Activated CD8-positive, alpha-beta memory T cell treated with anti-CD3 and anti-CD28 coated beads for 1 hour (primary cell): ENCODE measurements around the gene COL4A2.
"Not testable (repeated sequence)": the region's sequence is repeated elsewhere in the genome, so short reads cannot be mapped to it uniquely, and the experiment has no call there.

Source experiments
- DNase-seq, 2 donors: peaks; one replicate each; pipeline ENCODE4 v3.0.0-alpha.2; 2020; ENCODE audit warnings: low read depth in 1 of 2; ENCODE audit errors: extremely low read depth in 1 of 2

The COL4A2 gene

DNA sequence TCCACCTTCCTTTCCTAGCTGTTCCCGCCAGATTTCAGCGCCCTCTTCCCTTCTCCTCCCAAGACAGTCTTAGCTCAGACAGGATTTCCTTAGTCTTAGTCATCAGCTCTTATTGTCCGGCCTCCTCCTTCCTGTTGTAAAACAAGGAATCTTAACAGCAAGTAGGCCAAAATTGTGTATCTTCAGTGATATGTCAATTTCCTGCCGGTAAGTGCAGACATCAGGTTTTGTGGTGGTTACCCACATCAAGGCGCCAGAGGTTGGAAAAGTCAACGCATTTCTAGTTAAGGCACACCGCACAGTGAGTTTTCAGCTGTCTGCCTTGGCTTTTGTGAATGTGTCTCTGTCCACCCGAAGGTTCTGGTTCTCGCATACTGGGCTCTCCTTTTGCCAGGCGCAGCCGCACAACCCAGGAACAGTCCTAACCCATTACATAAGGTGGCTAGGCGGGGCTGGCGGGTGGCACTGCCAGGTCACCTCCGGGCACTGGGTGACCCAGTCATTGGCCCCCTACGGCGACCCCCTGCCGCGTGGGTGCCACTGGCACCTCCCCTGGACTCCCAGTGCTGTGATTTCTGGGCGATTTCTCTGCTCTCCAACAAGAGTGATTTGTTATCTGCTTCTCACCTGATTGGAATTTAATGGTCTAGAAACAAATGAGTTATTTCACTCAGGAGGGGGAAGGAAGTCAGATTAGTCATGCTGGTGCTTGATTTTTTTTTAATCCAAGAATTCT is 12.9 kb downstream of the COL4A2 start:
- no peak for DNase-seq

DNA sequence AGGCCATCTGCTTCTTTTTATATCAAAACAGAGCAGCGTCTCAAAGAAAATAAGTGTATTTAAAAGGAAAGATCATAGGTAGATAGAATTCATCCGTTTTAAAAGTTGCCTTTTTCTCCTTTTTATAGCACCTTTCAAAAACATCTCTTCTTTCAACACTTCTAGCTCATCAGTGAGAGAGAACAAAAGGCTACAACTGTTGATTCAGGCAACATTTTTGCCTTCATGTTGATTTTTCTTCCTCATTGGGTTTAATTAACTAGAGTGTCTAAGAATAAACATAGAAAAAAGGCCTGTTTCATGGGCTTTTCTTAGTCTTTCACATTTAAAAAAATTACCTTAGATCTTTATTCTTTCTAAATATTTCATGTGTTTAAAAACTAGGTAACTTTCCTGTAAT is 13.6 kb downstream of the COL4A2 start:
- DNase-seq: no peak

- DNase-seq: not testable (repeated sequence)
Measured at GRCh38 chr13:110321573-110321972, 14.5 kb downstream of the COL4A2 start.

GRCh38 chr13:110322126-110322827 is 15.2 kb downstream of the COL4A2 start:
- no peak for DNase-seq

DNA sequence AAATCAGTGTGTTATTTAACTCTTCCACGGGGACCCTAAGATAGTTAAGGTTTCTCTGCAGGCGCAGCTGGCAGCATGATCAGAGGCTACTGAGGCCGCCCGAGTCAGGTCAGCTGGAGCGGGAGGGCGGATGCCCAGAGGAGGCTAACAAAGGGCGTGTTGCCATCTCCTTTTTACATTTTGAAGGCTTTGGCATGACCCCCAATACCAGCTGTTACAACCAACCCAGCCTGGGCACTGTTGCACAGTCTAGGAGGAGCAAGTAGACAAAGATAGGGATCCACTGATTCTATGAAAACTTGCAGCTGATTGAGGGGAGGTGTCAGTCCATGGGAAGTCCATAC is 15.7 kb downstream of the COL4A2 start:
- DNase-seq: no peak

DNA sequence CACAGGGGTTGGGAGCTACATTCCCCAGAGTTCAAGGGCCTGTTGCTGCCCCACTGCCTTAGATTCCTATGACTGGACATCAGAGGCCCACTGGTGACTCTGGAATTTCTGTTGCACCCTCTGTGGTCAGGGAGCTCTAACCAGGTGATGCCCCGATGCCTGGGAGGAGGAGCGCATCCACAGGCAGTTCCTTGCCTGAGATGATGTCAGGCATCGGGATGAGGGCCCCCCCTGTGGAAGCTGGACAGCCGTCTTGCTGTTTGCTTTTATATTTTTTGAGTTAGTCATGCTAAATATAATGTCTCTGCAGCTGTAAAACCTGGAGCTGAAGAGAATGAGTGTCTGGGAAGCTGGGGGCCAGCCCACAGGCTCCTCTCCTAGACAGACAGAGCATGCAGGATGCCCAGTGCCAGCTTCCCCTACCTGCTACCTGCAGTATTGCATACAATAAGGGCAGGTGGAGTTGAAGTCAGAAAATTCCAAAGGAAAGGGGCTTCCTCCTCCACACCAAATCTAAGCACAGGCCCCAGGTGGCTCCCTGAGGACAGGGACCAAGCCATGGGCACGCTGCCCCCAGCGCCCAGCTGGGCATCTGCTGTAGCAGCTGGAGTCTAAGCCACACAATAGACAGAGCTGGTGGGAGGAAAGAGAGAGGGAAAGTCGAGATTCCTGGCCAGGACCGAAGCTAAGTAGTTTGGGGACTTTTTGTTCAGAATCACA is 16.2 kb downstream of the COL4A2 start:
- DNase-seq: no peak

DNA sequence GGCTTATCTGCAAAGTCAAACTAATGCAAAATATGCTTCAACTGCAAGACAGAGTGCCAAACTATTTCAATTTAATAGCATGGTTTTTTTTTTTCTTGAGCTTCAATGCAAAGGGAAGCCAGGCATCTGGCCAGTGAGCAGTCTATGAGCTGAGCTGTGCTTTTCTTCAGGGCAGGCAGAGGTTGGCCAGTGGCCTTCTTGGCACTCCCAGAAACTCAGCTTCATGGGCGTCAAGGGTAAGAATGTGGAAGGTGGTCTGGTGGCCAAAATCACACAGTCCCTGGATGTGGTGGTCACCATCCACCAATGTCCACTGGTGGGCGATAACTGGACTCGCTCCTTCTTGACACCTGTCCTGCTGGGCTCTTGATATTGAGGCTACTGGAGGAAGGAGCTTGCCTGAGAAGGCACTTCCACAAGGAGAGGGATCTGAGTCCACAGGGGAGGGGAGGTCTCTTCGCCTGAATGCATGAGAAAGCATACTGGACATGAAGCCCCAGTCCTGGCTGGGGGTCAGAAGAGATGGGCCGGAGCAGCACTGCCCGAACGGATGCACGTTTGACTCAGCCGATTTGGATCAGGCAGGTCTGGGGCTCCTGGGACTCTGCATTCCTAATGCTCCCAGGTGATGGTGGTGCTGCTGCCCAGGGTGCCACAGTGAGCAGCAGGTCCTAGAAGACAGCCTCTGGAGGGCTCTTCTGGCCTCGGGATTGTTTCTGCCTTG is 17.1 kb downstream of the COL4A2 start:
- no peak for DNase-seq

DNA sequence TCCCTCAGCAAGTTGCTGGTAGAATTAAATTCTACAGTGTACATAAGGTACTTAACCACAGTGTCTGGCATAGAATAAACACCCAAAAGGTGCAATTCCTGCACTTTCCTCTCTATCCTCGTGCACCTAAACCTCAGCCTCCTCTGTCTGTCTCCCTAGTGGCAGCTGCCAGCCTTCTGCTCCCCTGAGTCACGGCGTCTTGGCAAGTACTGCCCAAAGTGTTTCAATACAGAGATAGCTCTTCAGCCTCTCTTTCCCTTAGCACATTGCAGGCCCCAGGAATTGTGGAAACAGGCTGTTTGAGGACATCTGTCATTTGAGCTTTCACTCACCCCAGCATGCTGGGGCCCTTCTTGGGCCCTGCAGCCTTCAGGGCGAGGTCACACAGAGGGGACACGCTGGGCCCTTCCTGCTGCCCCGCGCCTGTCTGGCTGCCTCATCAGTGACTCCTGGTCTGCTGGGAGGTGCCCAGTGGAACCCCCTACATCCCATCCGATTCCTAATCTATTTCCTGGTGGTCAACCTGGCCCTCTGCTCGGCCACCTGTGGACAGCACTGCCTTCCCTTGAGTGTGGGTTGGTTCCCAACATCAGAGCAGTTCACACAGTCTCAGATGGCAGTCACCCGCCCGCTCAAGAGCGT is 19.3 kb downstream of the COL4A2 start:
- DNase-seq: no peak

DNA sequence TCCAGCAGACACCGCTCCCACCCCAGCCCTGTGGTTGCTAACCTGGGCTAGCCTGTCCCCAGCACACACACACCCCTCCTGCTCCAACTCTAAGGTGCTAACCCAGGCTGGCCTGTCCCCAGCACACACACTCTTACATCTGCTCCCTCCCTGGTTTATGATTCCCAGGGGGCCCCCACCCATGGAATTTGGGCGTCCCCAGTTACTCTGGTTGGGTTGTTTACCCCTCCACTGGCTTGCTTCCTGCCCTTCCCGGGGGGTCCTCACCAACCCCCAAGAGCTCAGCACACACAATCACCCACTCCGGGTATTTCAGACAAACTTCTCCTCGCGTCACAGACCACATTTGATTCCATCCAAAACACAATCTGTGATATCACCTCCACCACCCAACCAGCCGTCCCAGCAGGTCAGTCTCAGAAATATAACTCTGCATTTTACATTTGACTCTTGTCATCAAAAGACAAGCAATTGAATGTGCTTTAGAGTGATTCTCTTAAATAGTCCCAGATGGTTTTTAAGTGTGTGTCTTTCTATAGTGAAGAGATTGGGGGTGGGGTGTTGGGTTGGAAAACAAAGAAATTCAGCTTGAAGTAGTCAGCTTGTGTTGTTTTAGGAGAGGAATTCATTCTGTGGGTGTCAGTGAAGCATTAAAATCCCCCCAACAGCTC is 20.1 kb downstream of the COL4A2 start:
- no peak for DNase-seq

DNA sequence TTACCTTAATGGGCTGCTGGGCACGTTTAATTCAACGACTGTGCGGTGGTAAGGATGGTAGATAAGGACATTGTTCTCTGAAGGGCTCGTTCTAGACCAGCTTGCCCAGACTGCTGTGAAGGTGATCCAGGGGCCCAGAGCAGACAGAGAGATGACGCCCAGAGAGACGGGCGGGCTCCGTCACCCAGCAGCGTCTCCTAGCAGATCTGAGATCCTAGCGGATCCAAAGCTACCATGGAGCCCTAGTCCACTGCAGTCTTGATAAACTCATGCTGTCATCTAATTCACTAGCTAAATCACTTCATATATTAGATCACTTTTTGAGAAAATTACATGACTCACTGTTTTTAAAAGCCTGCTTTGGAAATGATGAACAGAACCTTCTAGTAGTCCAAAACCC is 21.5 kb downstream of the COL4A2 start:
- DNase-seq: no peak

DNA sequence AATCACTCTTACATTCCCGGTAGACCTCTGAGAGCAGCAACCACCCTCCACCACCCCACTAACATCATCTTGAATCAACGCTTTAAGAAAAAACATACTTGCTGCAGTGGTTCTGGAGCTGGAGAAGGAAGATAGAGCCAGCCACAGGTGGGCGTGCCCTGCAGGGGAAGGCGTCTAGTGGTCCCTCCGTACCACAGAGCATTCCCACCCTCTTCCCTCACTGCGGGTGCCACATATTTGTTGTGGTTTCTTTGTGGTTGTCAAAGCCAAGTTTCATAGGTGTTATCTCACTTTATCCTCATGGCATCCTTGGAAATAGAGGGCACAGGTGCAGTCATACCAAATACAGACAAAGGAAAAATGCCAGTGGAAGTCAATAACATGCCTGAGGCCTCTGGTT is 22.2 kb downstream of the COL4A2 start:
- no peak for DNase-seq

- no peak for DNase-seq
Measured at GRCh38 chr13:110329798-110330461, 22.8 kb downstream of the COL4A2 start.

GRCh38 chr13:110330491-110331011 is 23.5 kb downstream of the COL4A2 start:
- DNase-seq: no peak

DNA sequence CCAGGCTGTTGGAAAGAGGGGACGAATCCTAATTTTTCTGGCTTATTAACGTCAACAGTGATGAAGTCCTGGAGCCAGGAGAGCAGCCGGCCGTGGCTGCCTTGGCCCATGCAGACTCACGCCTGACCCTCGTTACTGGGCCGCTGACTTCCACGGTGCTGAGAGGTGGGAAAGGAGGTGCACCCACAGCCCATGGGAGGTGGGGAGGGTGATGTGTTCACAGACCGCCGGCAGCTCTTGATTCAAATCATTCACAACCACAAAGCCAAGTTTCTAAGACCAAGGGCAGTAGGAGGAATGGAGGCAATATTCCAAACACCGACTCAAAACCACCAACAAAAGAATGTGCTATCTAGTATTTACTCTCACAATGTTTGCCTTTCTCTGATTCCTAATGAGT is 24.3 kb downstream of the COL4A2 start:
- no peak for DNase-seq

DNA sequence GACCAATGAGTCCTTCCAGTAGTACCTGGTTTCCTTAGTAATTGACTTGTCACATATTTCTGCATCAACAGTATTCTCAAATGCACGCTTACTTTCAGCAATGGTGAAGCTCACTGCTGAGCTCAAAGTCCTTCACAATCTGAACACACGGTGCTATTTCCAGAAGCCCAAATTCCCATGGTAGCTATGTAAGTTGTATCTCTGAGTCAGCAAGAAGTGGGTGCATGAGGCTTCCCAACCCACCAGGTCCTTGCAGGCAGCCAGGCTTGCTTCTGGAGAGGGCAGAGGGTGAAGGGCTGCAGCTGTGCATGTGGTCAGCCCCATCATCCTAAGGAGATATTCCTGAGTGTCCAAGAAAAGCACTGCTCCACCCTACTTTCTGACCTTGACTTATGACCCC is 25.7 kb downstream of the COL4A2 start:
- DNase-seq: no peak

DNA sequence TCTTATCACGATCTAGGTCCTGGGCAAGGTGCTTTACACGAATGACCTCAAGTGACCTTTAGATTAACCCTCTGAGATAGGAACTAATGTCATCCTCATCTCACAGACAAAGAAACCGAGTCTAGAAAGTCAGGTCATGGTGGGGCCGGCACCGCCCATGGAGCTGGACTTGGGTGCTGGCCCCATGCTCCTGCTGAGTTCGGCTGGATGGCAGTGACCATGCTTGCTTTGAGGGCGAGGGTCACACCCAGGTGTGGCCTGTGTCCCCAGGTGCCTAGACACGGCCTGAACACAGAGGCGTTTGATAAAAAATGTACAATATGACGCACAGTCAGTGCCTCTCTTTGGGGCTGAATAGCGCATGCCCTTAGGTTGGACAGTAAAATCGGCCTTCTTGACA is 26.8 kb downstream of the COL4A2 start:
- no peak for DNase-seq

- no peak for DNase-seq
Measured at GRCh38 chr13:110334256-110334655, 27.2 kb downstream of the COL4A2 start.

DNA sequence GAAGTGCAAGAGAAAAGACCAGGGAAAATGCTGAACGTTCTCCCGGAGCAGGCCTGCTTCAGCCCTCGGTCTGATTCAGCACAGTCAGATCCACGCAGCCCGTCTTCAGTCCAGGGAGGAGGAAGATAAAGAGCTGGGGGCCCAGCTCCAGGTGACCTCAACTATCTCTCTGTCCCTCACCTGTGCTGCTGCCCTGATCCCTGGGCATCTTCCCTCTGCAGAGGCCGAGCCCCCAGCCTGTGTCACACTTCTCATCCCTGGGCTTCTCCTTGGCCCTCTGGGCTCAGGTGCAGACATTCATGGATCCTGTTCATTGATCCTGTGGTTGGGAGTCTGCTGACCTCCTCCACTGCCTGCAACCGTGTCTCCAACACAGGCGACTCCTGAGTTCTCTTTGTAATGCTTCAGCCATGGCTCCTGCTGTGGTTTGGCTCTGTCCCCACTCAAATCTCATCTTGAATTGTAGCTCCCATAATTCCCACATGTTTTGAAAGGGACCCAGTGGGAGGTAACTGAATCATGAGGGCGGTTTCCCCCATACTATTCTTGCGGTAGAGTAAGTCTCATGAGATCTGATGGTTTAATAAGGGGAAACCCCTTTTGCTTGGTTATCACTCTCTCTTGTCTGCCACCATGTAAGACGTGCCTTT is 27.9 kb downstream of the COL4A2 start:
- no peak for DNase-seq

DNA sequence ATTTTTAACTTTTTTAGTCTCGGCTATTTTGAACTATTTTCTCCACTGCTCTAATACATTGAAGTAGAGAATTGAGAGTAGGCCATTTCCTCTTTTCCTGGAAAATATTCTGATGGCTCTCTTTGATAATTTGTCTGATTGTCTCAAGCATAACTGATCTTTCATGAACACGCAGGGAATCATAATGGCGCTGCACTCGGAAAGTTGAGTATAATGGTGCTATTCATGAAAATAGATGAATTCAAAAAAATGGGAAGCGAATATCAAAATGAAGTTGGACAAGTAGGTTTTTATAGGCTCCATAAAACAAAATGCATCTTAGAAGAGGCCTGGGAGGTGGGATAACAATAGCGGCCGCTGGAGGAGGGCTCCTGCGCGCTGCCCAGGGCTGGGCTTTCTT is 29.0 kb downstream of the COL4A2 start:
- DNase-seq: no peak
